ENCODE data around the gene IGFL4.

IGFL4 gene

GRCh38 chr19:46063201-46063600, 22.4 kb upstream of the IGFL4 start:
- no peak for DNase-seq (ENCODE audit: low spot score)

GRCh38 chr19:46060012-46060411, 19.2 kb upstream of the IGFL4 start:
- no peak for DNase-seq (ENCODE audit: low spot score)

GRCh38 chr19:46058778-46059177, 18.0 kb upstream of the IGFL4 start:
- DNase-seq (ENCODE audit: low spot score): no peak

- no peak for DNase-seq (ENCODE audit: low spot score)
These were observed 15.7 kb upstream of the IGFL4 start for GRCh38 chr19:46056536-46056935.

- DNase-seq (ENCODE audit: low spot score): no peak
These were observed 12.1 kb upstream of the IGFL4 start for GRCh38 chr19:46052896-46053295.

GRCh38 chr19:46049597-46049996, 8.8 kb upstream of the IGFL4 start:
- no peak for DNase-seq (ENCODE audit: low spot score)

GRCh38 chr19:46043519-46043918, 2.7 kb upstream of the IGFL4 start:
- DNase-seq (ENCODE audit: low spot score): no peak

GRCh38 chr19:46042252-46042883, 1.6 kb upstream of the IGFL4 start:
- DNase-seq (ENCODE audit: low spot score): no peak

- no peak for DNase-seq (ENCODE audit: low spot score)
These were observed 677 bp downstream of the IGFL4 start for GRCh38 chr19:46040125-46040524.

- DNase-seq (ENCODE audit: low spot score): no peak
These were observed 4.1 kb downstream of the IGFL4 start for GRCh38 chr19:46036744-46037128.

GRCh38 chr19:46035986-46036743, 4.6 kb downstream of the IGFL4 start:
- no peak for DNase-seq (ENCODE audit: low spot score)

- DNase-seq (ENCODE audit: low spot score): no peak
These were observed 5.3 kb downstream of the IGFL4 start for GRCh38 chr19:46035546-46035945.

- DNase-seq (ENCODE audit: low spot score): no peak
These were observed 7.4 kb downstream of the IGFL4 start for GRCh38 chr19:46033401-46033800.

GRCh38 chr19:46032597-46033025, 8.2 kb downstream of the IGFL4 start:
- DNase-seq (ENCODE audit: low spot score): no peak

GRCh38 chr19:46031781-46032596, 8.8 kb downstream of the IGFL4 start:
- DNase-seq (ENCODE audit: low spot score): no peak

- no peak for DNase-seq (ENCODE audit: low spot score)
These were observed 9.8 kb downstream of the IGFL4 start for GRCh38 chr19:46030812-46031550.

GRCh38 chr19:46025835-46026234, 15.0 kb downstream of the IGFL4 start:
- no peak for DNase-seq (ENCODE audit: low spot score)

GRCh38 chr19:46023311-46023779, 17.5 kb downstream of the IGFL4 start:
- DNase-seq (ENCODE audit: low spot score): no peak

- no peak for DNase-seq (ENCODE audit: low spot score)
These were observed 18.1 kb downstream of the IGFL4 start, which contains the start of gene PGLYRP1 for GRCh38 chr19:46022431-46023310. Gene PGLYRP1 (minus strand): TSS chr19:46023053. CDS start chr19:46023021, 32 bp downstream.

GRCh38 chr19:46022061-46022430, 18.8 kb downstream of the IGFL4 start:
- DNase-seq (ENCODE audit: low spot score): no peak

- no peak for DNase-seq (ENCODE audit: low spot score)
These were observed 19.2 kb downstream of the IGFL4 start for GRCh38 chr19:46021531-46022041.

All from HuH-7 (cell line).